ENCODE measurements around the gene FASTKD1. TPM values are rescaled to one million over a fixed set of nuclear protein-coding genes. Genes with fewer than 3 reads are reported as not detected.
A peak's percentile ranks its signal among the peaks of the same experiment; 100 is the strongest.
"Not testable (repeated sequence)": the region's sequence is repeated elsewhere in the genome, so short reads cannot be mapped to it uniquely, and the experiment has no call there.

Gene FASTKD1
- total and polyA plus RNA-seq, 2 donors from 2014 or later, result 24.2 to 49.8 TPM

- no peak for TF ChIP-seq CTCF (IDR thresholded peaks at IDR 0.05; ENCODE audit: borderline replicate concordance, extremely low read depth, insufficient read depth)
- no peak for FAIRE-seq
- Histone ChIP-seq H3K4me3 (ENCODE audit: low read length in 3 of 3) (peak overlapping the region in 2 of 3 donors; percentile 87), H3K9ac (ENCODE audit: low read length in 3 of 3) (no peak overlapping the region), H3K27ac (ENCODE audit: low read depth in 2 of 2, low read length in 2 of 2) (peak overlapping the region in 1 of 2 donors; percentile 98), H3K27me3 (ENCODE audit: control insufficient read depth, insufficient read depth, low read length) (no peaks in the 10 kb centered on the region), H3K36me3 (ENCODE audit: control insufficient read depth in 2 of 3, insufficient read depth in 3 of 3, low read length in 3 of 3) (no peaks in the 10 kb centered on the region), H3K9me3 (ENCODE audit: control insufficient read depth in 2 of 3, insufficient read depth in 1 of 3, low read length in 3 of 3) (peaks cover 0 to 3% (median 0%) of the 10 kb centered on the region in 3 donors), H3K4me1 (ENCODE audit: control insufficient read depth in 2 of 3, insufficient read depth in 2 of 3, low read depth in 1 of 3, low read length in 3 of 3) (peaks cover 0 to 9% (median 3%) of the 10 kb centered on the region in 3 donors)
- intact Hi-C loops (cut with DNase I), result no loop called here
- DNase-seq, result peak in 1 of 5 donors; percentile 55
Observed at GRCh38 chr2:169583518-169583917, 9.9 kb upstream of the FASTKD1 start.

- not testable (repeated sequence) for FAIRE-seq
Observed at GRCh38 chr2:169582552-169583266, 9.0 kb upstream of the FASTKD1 start.

GRCh38 chr2:169579044-169579443 is 5.4 kb upstream of the FASTKD1 start:
- peaks cover 0 to 3% (median 0%) of the 10 kb centered on the region in 3 donors for H3K9me3 ChIP-seq (ENCODE audit: control insufficient read depth in 2 of 3, insufficient read depth in 1 of 3, low read length in 3 of 3)
- no peak for TF ChIP-seq CTCF (IDR thresholded peaks at IDR 0.05; ENCODE audit: borderline replicate concordance, extremely low read depth, insufficient read depth)
- H3K36me3 ChIP-seq (ENCODE audit: control insufficient read depth in 2 of 3, insufficient read depth in 3 of 3, low read length in 3 of 3), result no peaks in the 10 kb centered on the region
- no peaks in the 10 kb centered on the region for H3K4me1 ChIP-seq (ENCODE audit: control insufficient read depth in 2 of 3, insufficient read depth in 2 of 3, low read depth in 1 of 3, low read length in 3 of 3)
- no peaks in the 10 kb centered on the region for H3K27me3 ChIP-seq (ENCODE audit: control insufficient read depth, insufficient read depth, low read length)
- DNase-seq (peak in 2 of 5 donors; percentile 6 to 36), FAIRE-seq (no peak)
- no peak overlapping the region for H3K27ac ChIP-seq (ENCODE audit: low read depth in 2 of 2, low read length in 2 of 2)
- no peak overlapping the region for H3K9ac ChIP-seq (ENCODE audit: low read length in 3 of 3)
- intact Hi-C loops (cut with DNase I), result no loop called here
- no peak overlapping the region for H3K4me3 ChIP-seq (ENCODE audit: low read length in 3 of 3)

More at GRCh38 chr2:169582552-169583266, 9.0 kb upstream of the FASTKD1 start:
- H3K27ac ChIP-seq (ENCODE audit: low read depth in 2 of 2, low read length in 2 of 2); H3K27me3 ChIP-seq (ENCODE audit: control insufficient read depth, insufficient read depth, low read length); H3K9ac ChIP-seq (ENCODE audit: low read length in 3 of 3); H3K36me3 ChIP-seq (ENCODE audit: control insufficient read depth in 2 of 3, insufficient read depth in 3 of 3, low read length in 3 of 3); H3K4me1 ChIP-seq (ENCODE audit: control insufficient read depth in 2 of 3, insufficient read depth in 2 of 3, low read depth in 1 of 3, low read length in 3 of 3); H3K9me3 ChIP-seq (ENCODE audit: control insufficient read depth in 2 of 3, insufficient read depth in 1 of 3, low read length in 3 of 3); intact Hi-C loops (cut with DNase I); H3K4me3 ChIP-seq (ENCODE audit: low read length in 3 of 3); DNase-seq: not testable (repeated sequence)

- H3K9me3 ChIP-seq (ENCODE audit: control insufficient read depth in 2 of 3, insufficient read depth in 1 of 3, low read length in 3 of 3); FAIRE-seq: not testable (repeated sequence)
Observed at GRCh38 chr2:169575264-169575663, 1.6 kb upstream of the FASTKD1 start.

GRCh38 chr2:169574539-169574938 is 874 bp upstream of the FASTKD1 start:
- H3K9me3 ChIP-seq (ENCODE audit: control insufficient read depth in 2 of 3, insufficient read depth in 1 of 3, low read length in 3 of 3); H3K4me3 ChIP-seq (ENCODE audit: low read length in 3 of 3); H3K4me1 ChIP-seq (ENCODE audit: control insufficient read depth in 2 of 3, insufficient read depth in 2 of 3, low read depth in 1 of 3, low read length in 3 of 3); H3K27ac ChIP-seq (ENCODE audit: low read depth in 2 of 2, low read length in 2 of 2); DNase-seq; FAIRE-seq; intact Hi-C loops (cut with DNase I); H3K36me3 ChIP-seq (ENCODE audit: control insufficient read depth in 2 of 3, insufficient read depth in 3 of 3, low read length in 3 of 3); H3K9ac ChIP-seq (ENCODE audit: low read length in 3 of 3); H3K27me3 ChIP-seq (ENCODE audit: control insufficient read depth, insufficient read depth, low read length): not testable (repeated sequence)

More at GRCh38 chr2:169575264-169575663, 1.6 kb upstream of the FASTKD1 start:
- DNase-seq; H3K4me3 ChIP-seq (ENCODE audit: low read length in 3 of 3); H3K9ac ChIP-seq (ENCODE audit: low read length in 3 of 3); H3K27me3 ChIP-seq (ENCODE audit: control insufficient read depth, insufficient read depth, low read length); H3K4me1 ChIP-seq (ENCODE audit: control insufficient read depth in 2 of 3, insufficient read depth in 2 of 3, low read depth in 1 of 3, low read length in 3 of 3); H3K36me3 ChIP-seq (ENCODE audit: control insufficient read depth in 2 of 3, insufficient read depth in 3 of 3, low read length in 3 of 3); intact Hi-C loops (cut with DNase I); H3K27ac ChIP-seq (ENCODE audit: low read depth in 2 of 2, low read length in 2 of 2): not testable (repeated sequence)
